NT2/D1 (cell line): ENCODE data around the gene FAM170B.
A peak's percentile ranks its signal among the peaks of the same experiment; 100 is the strongest.

ENCODE experiments used
- DNase-seq: peaks from one replicate; pipeline ENCODE4 v3.0.0-alpha.2; 2011; ENCODE audit warnings: low read depth, low spot score
- H3K27me3 ChIP-seq: 2 replicates; pipeline ENCODE4 v1.6.0; 2011; ENCODE audit warnings: mild to moderate bottlenecking; ENCODE audit not compliant: insufficient read length, insufficient read depth
- H3K36me3 ChIP-seq: 2 replicates; pipeline ENCODE4 v1.6.1; 2011; ENCODE audit warnings: mild to moderate bottlenecking, low read length, mixed read lengths; ENCODE audit not compliant: insufficient read depth, insufficient read length
- H3K4me1 ChIP-seq: 2 replicates; pipeline ENCODE4 v1.5.1; 2011; ENCODE audit not compliant: insufficient read depth, insufficient read length
- H3K4me3 ChIP-seq: 2 replicates; pipeline ENCODE4 v1.5.1; 2011; ENCODE audit warnings: low read depth; ENCODE audit not compliant: insufficient read length
- H3K9ac ChIP-seq: 2 replicates; pipeline ENCODE4 v1.6.0; 2011; ENCODE audit warnings: low read depth; ENCODE audit not compliant: insufficient read length
- H3K9me3 ChIP-seq: 2 replicates; pipeline ENCODE4 v1.5.1; 2011; ENCODE audit warnings: mild to moderate bottlenecking, low read length; ENCODE audit not compliant: insufficient read depth
- SUZ12 ChIP-seq: IDR thresholded peaks from 2 replicates; pipeline ENCODE4 v1.6.1; 2011; ENCODE audit not compliant: insufficient read length, insufficient read depth; ENCODE audit errors: extremely low read depth
- YY1 ChIP-seq: IDR thresholded peaks from 2 replicates; pipeline ENCODE4 v1.6.1; 2011; ENCODE audit not compliant: insufficient read length, insufficient read depth
- ZNF274 ChIP-seq: IDR thresholded peaks from 2 replicates; pipeline ENCODE4 v1.6.1; 2011; ENCODE audit warnings: mild to moderate bottlenecking, low read depth, low read length

Gene FAM170B

DNA sequence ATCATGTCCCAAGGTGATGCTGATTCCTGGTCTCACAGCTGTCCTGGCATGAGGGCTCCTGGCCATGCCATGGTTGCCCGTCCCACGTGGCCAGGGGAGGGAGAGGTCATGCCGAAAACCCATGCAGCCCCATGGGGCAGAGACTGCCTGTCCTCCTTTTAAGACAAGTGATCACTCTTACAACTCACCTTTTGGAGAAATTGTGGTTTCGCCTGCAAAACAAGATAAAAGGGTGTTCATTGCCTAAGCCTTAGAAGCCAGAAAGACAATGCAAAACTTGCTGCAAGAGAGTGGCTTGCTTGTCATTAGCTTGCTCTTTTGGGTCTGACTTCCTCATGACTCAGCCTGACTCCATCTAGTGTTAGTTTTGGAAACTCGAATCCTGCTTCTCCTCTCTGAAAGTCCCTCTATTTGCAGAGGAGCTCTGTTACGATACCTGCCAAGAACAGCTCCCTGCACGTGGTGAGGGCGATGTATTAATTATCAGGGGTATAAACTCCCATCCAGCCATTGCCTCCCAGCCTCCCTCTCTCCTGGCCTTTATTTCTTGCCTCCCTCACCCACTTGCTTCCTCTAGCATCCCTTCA, 27.7 kb upstream of the FAM170B start:
- no peaks in the 10 kb centered on the region for H3K9me3 ChIP-seq
- no peak overlapping the region for H3K4me3 ChIP-seq
- TF ChIP-seq ZNF274 (no peak), SUZ12 (no peak), YY1 (no peak)
- DNase-seq: peak; percentile 28
- no peaks in the 10 kb centered on the region for H3K4me1 ChIP-seq
- no peaks in the 10 kb centered on the region for H3K27me3 ChIP-seq
- no peaks in the 10 kb centered on the region for H3K36me3 ChIP-seq
- H3K9ac ChIP-seq: no peak overlapping the region

GRCh38 chr10:49160814-49161213, 27.0 kb upstream of the FAM170B start:
- H3K9me3 ChIP-seq: no peaks in the 10 kb centered on the region
- DNase-seq: no peak
- no peak overlapping the region for H3K4me3 ChIP-seq
- no peak overlapping the region for H3K9ac ChIP-seq
- H3K36me3 ChIP-seq: no peaks in the 10 kb centered on the region
- no peaks in the 10 kb centered on the region for H3K4me1 ChIP-seq
- no peak for TF ChIP-seq SUZ12
- no peaks in the 10 kb centered on the region for H3K27me3 ChIP-seq

DNA sequence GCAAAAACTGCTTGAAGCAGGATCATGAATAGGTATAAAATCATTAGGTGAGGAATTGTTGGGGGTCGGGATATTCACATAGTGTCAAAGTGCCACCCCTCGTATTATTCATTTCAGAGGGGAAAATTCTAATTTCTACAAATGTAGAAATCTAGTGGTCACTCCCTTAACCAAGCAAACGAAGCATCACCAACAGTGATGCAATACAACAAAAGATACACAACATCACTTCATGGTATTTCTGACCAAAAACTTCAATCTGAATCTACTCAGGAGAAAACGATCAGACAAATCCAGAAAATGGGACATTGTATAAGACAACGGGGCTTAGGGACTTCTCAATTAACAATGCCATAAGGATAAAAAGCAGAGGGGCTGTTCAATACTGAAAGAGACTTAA, 26.3 kb upstream of the FAM170B start:
- H3K27me3 ChIP-seq: no peaks in the 10 kb centered on the region
- H3K4me3 ChIP-seq: no peak overlapping the region
- no peaks in the 10 kb centered on the region for H3K9me3 ChIP-seq
- DNase-seq: no peak
- H3K9ac ChIP-seq: no peak overlapping the region
- no peaks in the 10 kb centered on the region for H3K4me1 ChIP-seq
- TF ChIP-seq SUZ12 (no peak), YY1 (no peak)
- H3K36me3 ChIP-seq: no peaks in the 10 kb centered on the region

- DNase-seq: no peak
- H3K9ac ChIP-seq: no peak overlapping the region
- no peaks in the 10 kb centered on the region for H3K9me3 ChIP-seq
- H3K4me1 ChIP-seq: no peaks in the 10 kb centered on the region
- TF ChIP-seq YY1 (no peak), ZNF274 (no peak), SUZ12 (no peak)
- H3K36me3 ChIP-seq: no peaks in the 10 kb centered on the region
- H3K27me3 ChIP-seq: no peaks in the 10 kb centered on the region
- no peak overlapping the region for H3K4me3 ChIP-seq
These were observed 25.1 kb upstream of the FAM170B start for GRCh38 chr10:49158915-49159314.

- no peak overlapping the region for H3K9ac ChIP-seq
- TF ChIP-seq SUZ12 (no peak), YY1 (no peak), ZNF274 (no peak)
- H3K4me3 ChIP-seq: no peak overlapping the region
- no peaks in the 10 kb centered on the region for H3K27me3 ChIP-seq
- no peaks in the 10 kb centered on the region for H3K9me3 ChIP-seq
- no peaks in the 10 kb centered on the region for H3K36me3 ChIP-seq
- DNase-seq: no peak
- H3K4me1 ChIP-seq: no peaks in the 10 kb centered on the region
These were observed 24.6 kb upstream of the FAM170B start for GRCh38 chr10:49158404-49158803.

- Histone ChIP-seq H3K27me3 (no peaks in the 10 kb centered on the region), H3K9me3 (no peaks in the 10 kb centered on the region), H3K9ac (no peak overlapping the region), H3K36me3 (no peaks in the 10 kb centered on the region), H3K4me3 (no peak overlapping the region), H3K4me1 (no peaks in the 10 kb centered on the region)
- TF ChIP-seq ZNF274 (no peak), SUZ12 (no peak), YY1 (no peak)
- DNase-seq: no peak
These were observed 23.4 kb upstream of the FAM170B start for GRCh38 chr10:49157229-49157628.

- TF ChIP-seq SUZ12: no peak
- no peak for TF ChIP-seq ZNF274
- TF ChIP-seq YY1: no peak
- Histone ChIP-seq H3K9me3 (no peaks in the 10 kb centered on the region), H3K36me3 (no peaks in the 10 kb centered on the region), H3K27me3 (no peaks in the 10 kb centered on the region), H3K4me1 (no peaks in the 10 kb centered on the region), H3K9ac (no peak overlapping the region), H3K4me3 (no peak overlapping the region)
- no peak for DNase-seq
These were observed 20.8 kb upstream of the FAM170B start for GRCh38 chr10:49154641-49155040.

GRCh38 chr10:49153971-49154370, 20.1 kb upstream of the FAM170B start:
- no peak overlapping the region for H3K4me3 ChIP-seq
- no peaks in the 10 kb centered on the region for H3K27me3 ChIP-seq
- DNase-seq: no peak

More at GRCh38 chr10:49153971-49154370, 20.1 kb upstream of the FAM170B start:
- Histone ChIP-seq H3K9me3 (no peaks in the 10 kb centered on the region), H3K36me3 (no peaks in the 10 kb centered on the region), H3K9ac (no peak overlapping the region), H3K4me1 (no peaks in the 10 kb centered on the region)
- TF ChIP-seq YY1 (no peak), ZNF274 (no peak), SUZ12 (no peak)
